Left ventricle myocardium inferior (tissue), 1 donor: ENCODE results near the gene ING5. TPM values are rescaled to one million over a fixed set of nuclear protein-coding genes. Genes with fewer than 3 reads are reported as not detected.

Experiments used
- DNase-seq: peaks from one replicate; pipeline ENCODE4 v3.0.0-alpha.2; 2020
- H3K27ac ChIP-seq: fragments of 200-600 bp; replicated peaks from 2 replicates; pipeline ENCODE4 v1.8.0; 2021
- H3K27me3 ChIP-seq: fragments of 200-600 bp; 2 replicates; pipeline ENCODE4 v1.8.0; 2021; ENCODE audit warnings: low read depth
- H3K36me3 ChIP-seq: fragments of 200-600 bp; 2 replicates; pipeline ENCODE4 v1.8.0; 2021
- H3K4me1 ChIP-seq: fragments of 200-600 bp; 2 replicates; pipeline ENCODE4 v1.8.0; 2021
- H3K4me3 ChIP-seq: fragments of 200-600 bp; 2 replicates; pipeline ENCODE4 v1.8.0; 2021; ENCODE audit warnings: mild to moderate bottlenecking, moderate library complexity
- H3K9me3 ChIP-seq: fragments of 200-600 bp; replicated peaks from 2 replicates; pipeline ENCODE4 v1.8.0; 2021
- CTCF ChIP-seq: fragments of 200-600 bp; IDR thresholded peaks from 2 replicates; pipeline ENCODE4 v1.8.0; 2021; ENCODE audit warnings: antibody characterized with exemption, mild to moderate bottlenecking, borderline replicate concordance
- intact Hi-C: fragments of 100-400 bp; cut with micrococcal nuclease; formaldehyde crosslinking; loops from one replicate; pipeline ENCODE4 v1.11.0; 2022
- total RNA-seq: library from RNA; stranded (reverse); fragmentation: NEBNext Ultra II Directional; extraction: Animal tissue kit (Norgen Biotek cat#: 25700); gene quantifications from one replicate; pipeline ENCODE4 v1.2.1, GENCODE V29; 2021
- donor health status: DM: no; HTN: yes; CAD: no; lungs with severe emphysema.

Gene ING5
- total RNA-seq, 1 donor from 2014 or later: 20.0 TPM

DNA sequence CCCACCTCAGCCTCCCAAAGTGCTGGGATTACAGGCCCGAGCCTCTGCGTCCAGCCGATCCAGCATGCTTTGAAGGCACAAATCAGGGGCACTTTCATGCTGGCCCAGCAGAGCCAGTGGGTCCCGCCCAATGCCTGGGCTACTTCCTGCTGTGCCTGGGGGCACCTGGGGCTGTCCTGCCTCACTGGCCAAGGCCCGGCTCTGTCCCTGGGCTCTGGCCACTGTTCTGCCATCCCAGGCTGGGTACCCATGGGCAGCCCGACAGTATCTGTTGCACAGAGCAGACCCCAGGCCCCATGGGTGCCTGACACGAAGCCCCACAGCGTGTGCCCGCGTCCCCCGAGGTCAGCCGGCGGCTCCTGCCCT is 68.0 kb downstream of the ING5 start:
- no peak for DNase-seq
- Histone ChIP-seq H3K9me3 (no peaks in the 10 kb centered on the region), H3K27me3 (peaks cover 33% of the 10 kb centered on the region), H3K27ac (no peak overlapping the region), H3K36me3 (no peaks in the 10 kb centered on the region), H3K4me1 (no peaks in the 10 kb centered on the region), H3K4me3 (no peak overlapping the region)
- no peak for TF ChIP-seq CTCF
- intact Hi-C loops: no loop called here

DNA sequence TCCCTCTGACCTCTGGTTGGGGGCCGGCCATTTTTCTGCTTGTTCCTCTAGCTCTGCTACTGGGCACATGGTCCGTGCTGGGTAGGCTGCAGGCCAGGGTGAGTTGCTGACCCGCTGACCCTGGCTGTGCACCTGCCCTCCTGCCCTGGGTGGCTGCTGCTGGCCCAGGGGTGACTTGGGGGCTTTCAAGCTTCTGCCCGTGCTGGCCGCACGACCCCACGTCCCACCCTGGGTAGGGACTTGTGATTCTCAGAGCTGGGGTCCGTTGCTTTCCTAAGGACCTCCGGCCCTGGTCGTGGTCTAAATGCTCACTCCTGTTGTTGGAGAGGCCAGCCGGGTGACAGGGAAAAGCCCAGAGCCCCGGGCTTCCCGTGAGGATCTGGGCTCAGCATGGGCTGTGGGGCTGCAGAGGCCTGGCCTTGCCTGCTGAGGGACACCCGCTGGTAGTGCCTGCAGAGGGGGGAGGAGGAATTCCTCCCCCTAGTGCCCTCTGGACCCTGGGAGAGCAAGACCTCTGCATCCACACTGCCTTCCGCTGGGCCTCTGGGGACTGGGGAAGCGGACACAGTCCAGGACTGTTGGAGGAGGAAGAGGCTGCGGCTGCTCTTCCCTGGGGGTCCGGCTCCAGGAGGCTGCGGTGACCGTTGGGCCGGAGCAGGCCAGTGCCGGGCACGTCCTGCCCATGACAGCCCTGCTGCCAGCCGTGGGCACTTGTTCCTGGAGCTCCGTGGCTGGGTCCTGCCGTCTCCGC is 68.5 kb downstream of the ING5 start:
- no peaks in the 10 kb centered on the region for H3K9me3 ChIP-seq
- no peak for TF ChIP-seq CTCF
- H3K36me3 ChIP-seq: no peaks in the 10 kb centered on the region
- intact Hi-C loops: no loop called here
- no peak for DNase-seq
- H3K4me3 ChIP-seq: no peak overlapping the region
- H3K4me1 ChIP-seq: no peaks in the 10 kb centered on the region
- peaks cover 39% of the 10 kb centered on the region for H3K27me3 ChIP-seq
- no peak overlapping the region for H3K27ac ChIP-seq

- no peaks in the 10 kb centered on the region for H3K9me3 ChIP-seq
- H3K4me3 ChIP-seq: no peak overlapping the region
- no peaks in the 10 kb centered on the region for H3K36me3 ChIP-seq
- intact Hi-C loops: no loop called here
- TF ChIP-seq CTCF: no peak
- peaks cover 45% of the 10 kb centered on the region for H3K27me3 ChIP-seq
- H3K27ac ChIP-seq: no peak overlapping the region
- H3K4me1 ChIP-seq: no peaks in the 10 kb centered on the region
- no peak for DNase-seq
Measured at GRCh38 chr2:241770936-241771285, 69.1 kb downstream of the ING5 start.

DNA sequence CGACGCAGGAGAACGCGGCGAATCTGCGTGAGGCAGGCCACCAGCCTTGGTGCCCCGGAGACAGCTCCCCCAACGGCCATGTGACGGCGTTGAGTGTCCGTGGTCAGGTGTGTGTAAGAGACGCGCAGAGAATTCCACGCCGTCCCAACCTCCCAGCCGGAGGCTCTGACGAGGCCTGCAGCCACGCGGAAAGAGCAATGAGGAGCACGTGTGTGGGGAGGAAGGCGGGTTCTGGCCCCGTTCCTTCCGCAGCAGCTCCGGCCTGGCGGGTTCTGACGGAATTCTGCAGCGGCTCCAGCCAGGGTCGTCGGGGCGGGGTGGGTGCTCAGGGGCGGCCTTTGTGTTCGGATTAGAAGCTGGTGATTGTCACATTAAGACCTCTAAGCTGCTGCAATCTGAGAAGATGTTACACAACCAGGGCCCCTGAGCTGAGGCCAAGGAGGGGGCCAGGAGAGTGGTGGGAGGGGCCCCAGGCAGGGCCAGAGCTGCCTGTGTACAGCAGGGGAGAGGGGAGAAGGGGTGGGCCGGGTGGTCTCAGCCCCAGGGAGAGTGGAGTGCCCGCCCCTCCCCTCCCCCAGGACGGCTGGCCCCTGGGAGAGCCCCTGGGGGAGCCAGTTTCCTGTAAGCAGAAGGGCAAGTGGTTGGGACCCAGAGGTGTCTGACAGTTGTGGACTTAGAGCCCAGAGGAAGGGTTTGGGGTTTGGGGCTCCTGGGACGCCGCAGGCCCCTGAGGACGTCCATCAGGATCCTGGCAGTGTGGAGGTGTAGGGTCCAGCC is 69.6 kb downstream of the ING5 start:
- H3K4me1 ChIP-seq: no peaks in the 10 kb centered on the region
- H3K27ac ChIP-seq: no peak overlapping the region
- TF ChIP-seq CTCF: no peak
- H3K36me3 ChIP-seq: no peaks in the 10 kb centered on the region
- H3K27me3 ChIP-seq: peaks cover 50% of the 10 kb centered on the region
- H3K4me3 ChIP-seq: no peak overlapping the region
- H3K9me3 ChIP-seq: no peaks in the 10 kb centered on the region
- DNase-seq: no peak
- intact Hi-C loops: no loop called here

DNA sequence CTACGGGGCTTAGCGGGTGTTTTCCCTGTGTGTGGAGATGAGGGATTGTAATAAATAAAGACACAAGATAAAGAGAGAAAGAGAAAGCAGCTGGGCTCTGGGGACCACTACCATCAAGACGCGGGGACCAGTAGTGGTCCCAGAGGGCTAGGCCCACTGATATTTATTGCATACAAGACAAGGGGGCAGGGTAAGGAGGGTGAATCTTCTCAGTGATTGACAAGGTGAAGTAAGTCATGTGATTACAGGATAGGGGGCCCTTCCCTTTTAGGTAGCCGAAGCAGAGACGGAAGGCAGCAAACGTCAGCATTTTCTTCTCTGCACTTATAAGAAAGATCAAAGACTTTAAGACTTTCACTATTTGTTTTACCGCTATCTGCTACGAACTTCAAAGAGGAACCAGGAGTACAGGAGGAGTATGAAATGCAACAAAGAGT is 70.2 kb downstream of the ING5 start:
- DNase-seq: no peak
- H3K36me3 ChIP-seq: no peaks in the 10 kb centered on the region
- H3K27ac ChIP-seq: no peak overlapping the region
- H3K27me3 ChIP-seq: peaks cover 56% of the 10 kb centered on the region
- no peaks in the 10 kb centered on the region for H3K4me1 ChIP-seq
- intact Hi-C loops: no loop called here
- no peak overlapping the region for H3K4me3 ChIP-seq
- H3K9me3 ChIP-seq: no peaks in the 10 kb centered on the region
- no peak for TF ChIP-seq CTCF
